Stimulated activated CD8-positive, alpha-beta memory T cell treated with anti-CD3 and anti-CD28 coated beads, Interleukin-12 subunit alpha, Interleukin-12 subunit beta, amount 100 ng/mL, for 1 hour (primary cell): ENCODE results near the gene KRT8.

ENCODE experiments used
- DNase-seq: peaks from one replicate; pipeline ENCODE4 v3.0.0-alpha.2; 2020; ENCODE audit warnings: low read depth

KRT8 gene

DNA sequence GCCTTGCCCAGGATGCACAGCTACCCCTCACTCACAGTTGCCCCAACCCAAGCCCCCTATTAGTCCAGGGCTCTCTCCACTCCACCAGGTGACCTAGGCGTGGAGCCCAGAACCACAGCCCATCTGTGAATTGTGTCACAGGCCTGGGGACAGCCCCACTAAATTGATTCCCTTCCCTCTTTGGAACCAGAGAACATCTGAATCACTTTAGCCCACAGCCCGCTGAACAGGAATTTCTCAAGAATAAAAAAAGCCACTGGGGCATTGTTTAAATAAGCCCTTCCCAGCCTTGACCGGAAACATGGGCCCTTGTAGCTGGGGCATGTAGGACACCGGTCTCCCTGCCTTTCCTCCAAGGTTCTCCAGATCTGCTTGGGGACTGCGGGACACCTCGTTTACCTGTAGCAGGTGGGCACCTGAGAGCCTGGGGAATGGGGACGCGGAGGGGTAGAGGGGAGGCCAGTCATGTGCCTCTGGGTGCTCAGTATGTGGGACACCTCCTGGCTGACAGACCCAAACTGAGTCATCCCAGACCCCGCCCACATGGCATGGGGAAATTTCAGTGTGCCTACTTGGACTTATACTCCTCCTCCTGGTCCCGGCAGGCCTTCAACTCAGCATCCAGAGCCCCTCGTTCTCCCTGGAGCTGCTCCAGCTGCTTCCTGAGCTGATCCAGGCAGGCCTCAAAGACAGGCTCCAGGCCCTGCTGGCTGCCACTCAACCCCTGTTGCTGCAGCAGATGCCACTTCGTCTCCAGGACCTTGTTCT, 57.4 kb downstream of the KRT8 start:
- no peak for DNase-seq
